ENCODE data around the gene RHOJ.
"Not testable (repeated sequence)": the region's sequence is repeated elsewhere in the genome, so short reads cannot be mapped to it uniquely, and the experiment has no call there.

Gene RHOJ

DNA sequence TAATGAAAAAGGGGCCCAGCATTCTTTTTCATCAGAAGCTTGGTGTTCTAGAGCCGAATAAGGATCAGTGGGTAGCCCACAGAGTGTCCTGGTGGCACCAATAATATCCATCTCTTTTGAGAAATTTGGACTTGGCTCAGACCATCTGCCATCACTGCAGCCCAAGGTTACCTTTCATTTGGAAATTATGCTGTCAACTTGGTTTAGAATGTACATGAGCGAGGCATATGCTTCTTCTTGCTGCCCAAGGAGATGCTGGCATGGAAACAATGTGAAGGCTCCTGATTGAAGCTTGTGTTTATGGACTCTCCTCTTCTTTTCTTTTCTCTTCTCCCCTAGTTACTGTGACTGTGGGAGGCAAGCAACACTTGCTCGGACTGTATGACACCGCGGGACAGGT, 64.5 kb downstream of the RHOJ start:
- DNase-seq (ENCODE audit: low spot score), result no peak

- no peak for DNase-seq (ENCODE audit: low spot score)
These were observed 65.5 kb downstream of the RHOJ start for GRCh38 chr14:63269561-63270225.

DNA sequence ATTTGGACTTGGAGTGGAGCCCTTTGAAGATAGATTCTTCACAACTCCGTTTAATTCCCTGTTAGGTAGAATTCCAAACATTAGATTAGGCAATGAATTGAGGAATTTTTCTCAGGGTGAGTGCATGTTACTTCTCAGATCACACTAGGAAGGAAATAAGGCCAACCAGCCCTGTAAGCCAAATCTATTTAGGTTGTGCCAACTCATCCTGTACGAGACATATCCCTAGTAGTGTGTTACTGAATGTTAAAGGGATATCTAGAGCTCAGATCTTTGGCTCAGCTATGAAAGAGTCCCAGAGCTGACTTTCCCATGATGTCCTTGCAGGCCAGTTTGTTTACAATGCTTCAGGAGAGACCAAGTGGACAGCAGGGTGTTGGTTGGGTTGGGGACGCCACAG, 68.9 kb downstream of the RHOJ start:
- no peak for DNase-seq (ENCODE audit: low spot score)

GRCh38 chr14:63273717-63274655, 69.7 kb downstream of the RHOJ start:
- DNase-seq (ENCODE audit: low spot score), result no peak

GRCh38 chr14:63275611-63276010, 71.4 kb downstream of the RHOJ start:
- no peak for DNase-seq (ENCODE audit: low spot score)

DNA sequence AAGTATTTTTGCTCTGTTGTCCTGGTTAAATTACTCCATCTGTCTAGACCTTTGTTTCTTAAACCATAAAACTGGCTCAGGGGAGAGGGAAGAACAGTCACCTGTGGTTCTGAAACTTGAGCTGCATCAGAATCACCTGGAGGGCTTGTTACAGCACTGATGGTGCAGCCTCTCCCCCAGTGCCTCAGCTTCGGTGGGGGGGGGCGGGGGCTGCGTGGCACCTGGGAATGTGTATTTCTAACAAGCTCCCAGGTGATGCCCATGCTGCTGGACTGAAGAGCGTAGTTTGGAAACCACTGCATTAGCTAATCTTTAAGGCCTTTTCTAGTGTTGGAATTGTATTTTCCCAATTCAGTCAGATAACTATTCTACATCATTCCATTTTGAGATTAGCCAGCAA, 71.8 kb downstream of the RHOJ start:
- no peak for DNase-seq (ENCODE audit: low spot score)

DNA sequence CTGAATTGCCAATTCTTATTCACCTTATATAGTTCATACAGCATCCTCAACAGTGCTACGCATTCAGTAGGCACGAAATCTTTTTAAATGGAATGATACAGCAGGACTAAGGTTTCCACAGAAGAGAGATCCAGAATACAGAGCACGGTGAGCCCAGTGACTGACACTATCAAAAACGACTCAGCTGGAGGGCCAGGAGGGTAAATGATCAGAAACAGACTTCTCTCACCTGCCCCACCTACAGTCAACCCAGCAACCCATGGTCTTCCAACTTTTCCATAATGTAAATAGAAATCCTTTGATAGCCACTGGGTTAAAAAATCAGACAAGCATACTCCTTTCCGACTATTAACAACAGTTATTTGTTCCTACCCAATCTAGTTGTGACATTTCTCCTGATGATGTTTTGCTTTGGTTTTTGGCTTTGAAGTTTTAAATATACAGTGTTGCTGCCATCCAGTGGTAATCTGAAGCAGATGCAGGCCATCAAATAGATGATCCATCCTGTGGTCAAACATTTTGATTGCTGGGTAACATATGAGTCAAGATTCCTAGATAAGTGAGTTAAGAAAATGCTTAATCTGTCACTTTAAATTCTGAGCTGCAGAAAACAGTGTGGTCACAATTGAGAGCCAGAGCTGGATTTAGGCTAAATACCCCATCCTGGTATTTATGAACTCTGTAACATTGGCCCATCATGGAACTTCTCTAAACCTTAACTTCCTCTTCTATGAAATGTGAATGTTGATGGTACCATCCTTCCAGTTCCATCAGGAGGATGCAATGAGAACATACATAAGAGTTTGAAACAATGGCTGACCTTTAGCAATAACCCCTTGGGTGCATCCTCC, 72.5 kb downstream of the RHOJ start:
- DNase-seq (ENCODE audit: low spot score), result peak; percentile 32

GRCh38 chr14:63277591-63278183, 73.4 kb downstream of the RHOJ start:
- no peak for DNase-seq (ENCODE audit: low spot score)

DNA sequence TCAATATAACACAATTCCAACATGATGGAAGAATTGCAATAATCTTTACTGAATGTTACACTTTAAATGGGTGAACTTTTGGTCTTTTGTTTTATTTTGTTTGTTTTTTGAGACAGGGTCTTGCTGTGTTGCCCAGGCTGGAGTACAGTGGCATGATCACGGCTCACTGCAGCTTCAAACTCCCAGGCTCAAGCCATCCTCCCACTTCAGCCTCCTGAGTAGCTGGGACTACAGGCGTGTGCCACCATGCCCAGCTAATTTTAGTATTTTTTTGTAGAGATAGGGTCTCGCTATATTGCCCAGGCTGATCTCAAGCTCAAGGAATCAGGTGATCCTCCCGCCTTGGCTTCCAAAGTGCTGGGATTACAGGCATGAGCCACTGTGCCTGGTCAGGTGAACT, 75.7 kb downstream of the RHOJ start:
- not testable (repeated sequence) for DNase-seq (ENCODE audit: low spot score)

GRCh38 chr14:63282997-63283883, 79.0 kb downstream of the RHOJ start:
- no peak for DNase-seq (ENCODE audit: low spot score)

DNA sequence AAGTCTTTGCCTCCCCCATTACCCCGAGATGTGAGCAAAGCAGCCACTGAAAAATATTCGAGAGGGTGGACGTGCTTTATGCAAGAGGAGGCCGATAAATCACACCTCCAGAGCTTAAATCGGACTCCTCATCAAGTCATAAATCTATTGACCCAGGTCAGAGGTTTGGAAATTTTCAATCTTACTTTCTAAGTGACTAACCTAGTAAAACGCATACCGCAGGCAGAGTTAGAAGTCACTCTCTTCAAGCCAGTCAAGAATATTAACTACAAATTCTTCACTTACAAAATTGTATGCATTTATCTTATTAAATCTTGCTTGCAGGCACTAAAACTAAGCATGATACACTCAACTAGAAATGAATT, 79.6 kb downstream of the RHOJ start:
- no peak for DNase-seq (ENCODE audit: low spot score)

GRCh38 chr14:63286071-63286470, 81.8 kb downstream of the RHOJ start:
- no peak for DNase-seq (ENCODE audit: low spot score)

DNA sequence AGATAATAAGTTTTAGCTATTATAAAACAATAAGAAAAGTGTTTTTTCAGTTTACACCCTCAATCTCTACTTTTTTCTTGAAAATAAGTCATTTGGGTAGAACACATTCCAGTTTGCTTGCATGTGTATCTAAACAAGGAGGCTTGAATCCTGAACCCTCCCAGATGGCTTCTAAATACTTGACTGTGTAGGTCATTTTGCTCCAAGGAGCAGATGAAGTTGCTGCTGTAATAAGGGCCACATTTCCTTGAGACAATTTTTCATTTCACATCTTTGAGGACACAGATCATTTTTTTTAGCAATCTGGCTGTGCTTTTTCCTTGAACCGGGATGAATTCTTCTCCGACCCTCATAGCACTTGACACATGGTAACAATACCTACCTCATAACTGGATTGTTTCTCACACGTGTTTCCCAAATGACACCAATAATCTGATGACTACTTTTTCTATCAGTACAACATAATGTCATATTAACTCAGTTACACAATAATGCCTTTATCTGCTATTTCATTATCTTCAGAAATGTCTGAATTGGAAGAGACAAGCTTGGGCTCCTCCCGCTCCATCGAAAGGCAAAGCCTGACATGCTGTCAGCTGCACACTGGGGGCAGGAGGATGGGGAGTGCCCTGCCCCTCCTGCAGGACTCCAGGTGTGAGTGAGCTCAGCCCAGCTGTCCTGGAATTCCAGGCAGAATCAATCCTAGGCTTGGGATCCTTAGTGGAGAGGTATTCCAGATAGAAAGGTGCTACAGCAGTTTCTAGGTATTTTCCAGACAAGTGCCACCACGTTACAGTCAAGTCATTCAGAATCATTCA, 83.6 kb downstream of the RHOJ start:
- DNase-seq (ENCODE audit: low spot score), result no peak

DNA sequence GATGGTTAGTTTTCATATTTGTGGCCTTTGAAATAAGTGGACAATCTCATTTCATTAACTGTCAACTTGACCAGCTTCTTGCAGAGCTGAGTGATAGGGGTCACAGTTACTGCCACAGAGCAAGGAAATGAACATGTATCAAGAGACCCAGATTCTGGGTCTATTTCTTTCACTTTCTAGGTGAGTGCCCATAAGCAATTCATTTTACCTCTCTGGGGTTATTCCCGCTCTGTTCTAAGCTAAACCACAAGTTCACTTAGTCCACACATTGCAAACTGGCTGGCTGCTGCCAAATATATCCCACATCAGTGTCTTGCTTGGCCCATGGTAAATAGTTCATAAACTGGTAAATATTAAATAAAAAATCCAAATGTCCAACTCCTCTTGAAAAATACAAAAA, 84.6 kb downstream of the RHOJ start:
- no peak for DNase-seq (ENCODE audit: low spot score)

DNA sequence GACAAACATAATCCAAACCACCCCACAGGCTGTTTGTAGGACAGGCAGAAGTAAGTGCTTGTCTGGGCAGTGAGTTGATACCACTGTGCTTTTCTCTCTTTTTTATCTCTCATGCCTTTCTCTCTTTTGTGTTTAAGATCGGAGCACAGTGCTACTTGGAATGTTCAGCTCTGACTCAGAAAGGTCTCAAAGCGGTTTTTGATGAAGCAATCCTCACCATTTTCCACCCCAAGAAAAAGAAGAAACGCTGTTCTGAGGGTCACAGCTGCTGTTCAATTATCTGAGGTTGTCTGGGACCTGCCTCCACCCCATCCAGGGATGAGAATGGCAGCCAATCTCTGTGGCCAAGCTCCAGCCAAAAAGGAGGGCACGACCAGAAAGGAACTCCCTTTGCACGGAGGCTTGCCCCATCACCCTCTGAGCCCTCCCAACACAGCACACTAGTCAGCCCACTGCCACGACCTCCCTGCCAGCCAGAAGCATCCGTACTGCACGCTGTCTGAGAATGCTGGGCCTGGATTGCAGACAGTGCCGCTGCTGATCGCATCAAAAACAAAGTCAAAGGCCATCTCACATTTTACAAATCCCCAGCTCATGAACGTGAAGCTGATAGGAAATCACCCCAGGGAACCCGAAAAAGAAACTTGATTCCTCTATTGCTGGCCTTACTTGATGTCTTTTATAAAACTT, 86.6 kb downstream of the RHOJ start:
- DNase-seq (ENCODE audit: low spot score), result no peak

DNA sequence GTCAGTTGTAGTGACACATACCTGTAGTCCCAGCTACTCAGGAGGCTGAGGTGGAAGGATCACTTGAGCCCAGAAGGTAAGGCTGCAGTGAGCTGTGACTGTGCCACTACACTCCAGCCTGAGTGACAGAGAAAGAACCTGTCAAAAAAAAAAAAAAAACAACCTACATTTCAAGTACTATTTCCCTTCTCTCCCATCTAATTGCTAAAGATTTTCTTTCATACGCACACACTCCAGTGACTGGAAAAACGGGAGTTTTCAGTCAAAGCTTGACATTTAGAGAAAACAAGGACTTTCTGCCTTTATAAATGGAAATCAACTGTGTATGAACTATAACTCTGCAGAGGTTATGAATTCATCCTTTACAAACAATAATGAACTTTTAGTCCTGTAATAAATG, 88.6 kb downstream of the RHOJ start:
- DNase-seq (ENCODE audit: low spot score), result no peak

DNA sequence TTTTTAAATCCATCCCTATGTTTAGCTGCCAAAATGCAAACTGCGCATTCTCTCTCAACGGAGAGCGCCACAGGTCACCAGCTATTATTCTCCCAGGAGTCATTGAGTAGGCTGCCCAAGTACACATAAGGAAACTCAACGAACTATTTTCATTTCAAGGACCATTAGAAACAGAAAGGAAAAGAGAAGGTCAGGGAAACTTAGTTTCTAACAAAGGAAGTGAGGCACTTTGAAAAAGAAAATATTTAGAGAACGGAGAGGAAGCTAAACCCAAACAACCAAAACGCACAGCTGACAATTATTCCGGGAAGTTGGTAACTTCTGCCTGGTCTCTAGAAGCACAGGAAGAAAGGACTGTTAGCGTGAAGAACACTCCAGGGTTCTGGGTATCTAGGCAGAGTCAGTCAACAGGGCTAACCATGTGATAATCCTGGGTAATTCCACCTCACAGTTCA, 91.0 kb downstream of the RHOJ start:
- DNase-seq (ENCODE audit: low spot score), result no peak

GRCh38 chr14:63296060-63296563, 91.9 kb downstream of the RHOJ start:
- DNase-seq (ENCODE audit: low spot score), result no peak

- no peak for DNase-seq (ENCODE audit: low spot score)
These were observed 93.3 kb downstream of the RHOJ start for GRCh38 chr14:63297372-63298063.

Data from HuH-7.5 (cell line).